Loucy (cell line): Measurements from ENCODE around the gene RAC3.

ENCODE experiments used
- H2AFZ ChIP-seq: fragments of 200-600 bp; sonication (generic); 2 replicates; pipeline ENCODE4 v1.6.0; 2016; ENCODE audit warnings: antibody characterized with exemption, mild to moderate bottlenecking, low read length, moderate library complexity
- H3F3A ChIP-seq: fragments of 200-600 bp; 2 replicates; pipeline ENCODE4 v1.6.0; 2016; ENCODE audit warnings: antibody characterized with exemption, low read depth, mild to moderate bottlenecking
- H3K27me3 ChIP-seq: fragments of 200-600 bp; sonication (generic); 2 replicates; pipeline ENCODE4 v1.6.1; 2014; ENCODE audit warnings: low read length, mild to moderate bottlenecking; ENCODE audit not compliant: insufficient read depth, poor library complexity, severe bottlenecking
- H3K36me3 ChIP-seq: fragments of 200-600 bp; sonication (generic); 2 replicates; pipeline ENCODE4 v1.6.1; 2016; ENCODE audit warnings: low read length; ENCODE audit not compliant: insufficient read depth
- H3K4me1 ChIP-seq: fragments of 200-600 bp; sonication (generic); 2 replicates; pipeline ENCODE4 v1.5.1; 2014; ENCODE audit warnings: low read length, mild to moderate bottlenecking; ENCODE audit not compliant: insufficient read depth, poor library complexity, severe bottlenecking
- H3K4me2 ChIP-seq: fragments of 200-600 bp; sonication (generic); 2 replicates; pipeline ENCODE4 v1.6.0; 2014; ENCODE audit warnings: antibody characterized with exemption, low read length, low read depth, mild to moderate bottlenecking; ENCODE audit not compliant: poor library complexity, severe bottlenecking
- H3K4me3 ChIP-seq: fragments of 200-600 bp; sonication (generic); 2 replicates; pipeline ENCODE4 v1.5.1; 2014; ENCODE audit warnings: low read length, mild to moderate bottlenecking, mixed read lengths; ENCODE audit not compliant: poor library complexity, severe bottlenecking
- H3K79me2 ChIP-seq: fragments of 200-600 bp; sonication (generic); 2 replicates; pipeline ENCODE4 v1.6.1; 2014; ENCODE audit warnings: low read length; ENCODE audit not compliant: insufficient read depth
- H3K9ac ChIP-seq: fragments of 200-600 bp; sonication (generic); 2 replicates; pipeline ENCODE4 v1.6.0; 2014; ENCODE audit warnings: mild to moderate bottlenecking, low read depth, low read length, moderate library complexity; ENCODE audit not compliant: poor library complexity, severe bottlenecking
- H3K9me2 ChIP-seq: fragments of 200-600 bp; sonication (generic); replicated peaks from 2 replicates; pipeline ENCODE4 v1.6.1; 2016; ENCODE audit warnings: low read depth, low read length, mixed read lengths
- H3K9me3 ChIP-seq: fragments of 200-600 bp; sonication (generic); 2 replicates; pipeline ENCODE4 v1.6.1; 2014; ENCODE audit warnings: mild to moderate bottlenecking, antibody characterized with exemption, low read length, low read depth; ENCODE audit not compliant: insufficient read depth
- H4K20me1 ChIP-seq: fragments of 200-600 bp; sonication (generic); 2 replicates; pipeline ENCODE4 v1.6.0; 2014; ENCODE audit warnings: antibody characterized with exemption, low read length, mild to moderate bottlenecking; ENCODE audit not compliant: insufficient read depth, poor library complexity, severe bottlenecking
- EZH2phosphoT487 ChIP-seq: fragments of 200-600 bp; IDR thresholded peaks from 2 replicates; pipeline ENCODE4 v1.6.1; 2018; ENCODE audit warnings: antibody characterized with exemption, mild to moderate bottlenecking, moderate library complexity, borderline replicate concordance
- TF ChIP-seq, protein P1 (sequence below): fragments of 200-600 bp; sonication (generic); conservative IDR thresholded peaks from 2 replicates; pipeline ENCODE4 v1.5.1; 2014; ENCODE audit warnings: mild to moderate bottlenecking, antibody characterized with exemption, low read length

The RAC3 gene

DNA sequence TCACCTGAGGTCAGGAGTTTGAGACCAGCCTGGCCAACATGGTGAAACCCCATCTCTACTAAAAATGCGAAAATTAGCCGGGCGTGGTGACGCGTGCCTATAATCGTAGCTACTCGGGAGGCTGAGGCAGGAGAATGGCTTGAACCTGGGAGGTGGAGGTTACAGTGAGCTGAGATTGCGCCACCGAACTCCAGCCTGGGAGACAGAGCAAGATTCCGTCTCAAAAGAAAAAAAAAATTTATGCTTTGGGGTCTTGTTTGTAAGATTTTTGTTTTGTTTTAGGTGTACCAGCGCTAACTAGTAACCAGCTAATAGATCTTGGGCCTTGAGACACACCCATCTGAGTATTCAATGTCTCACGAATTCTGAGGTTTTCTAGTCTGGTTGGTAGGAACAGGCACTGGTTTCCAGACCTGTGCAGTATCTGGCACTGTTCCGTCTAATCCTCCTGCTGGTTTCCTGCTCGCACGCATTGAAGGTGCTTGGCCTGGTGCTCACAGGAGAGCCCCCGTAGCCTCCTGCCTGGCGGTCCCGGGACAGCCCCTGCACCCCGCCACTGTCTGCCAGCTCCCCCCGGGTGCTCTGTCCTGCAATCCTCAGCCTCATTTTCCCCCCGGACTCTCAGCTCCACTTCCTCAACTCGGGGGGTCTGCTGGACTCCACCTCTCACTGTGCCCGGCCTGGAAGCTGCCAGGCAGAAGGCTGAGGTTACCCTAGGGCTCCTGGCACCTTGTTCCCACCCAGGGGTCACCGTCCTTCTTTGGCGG is 44.7 kb downstream of the RAC3 start:
- Histone ChIP-seq H3K4me3 (no peak overlapping the region), H3K27me3 (no peaks in the 10 kb centered on the region), H3K9ac (no peak overlapping the region), H3F3A (no peaks in the 10 kb centered on the region), H3K4me1 (no peaks in the 10 kb centered on the region), H3K79me2 (no peaks in the 10 kb centered on the region), H2AFZ (no peak overlapping the region), H3K9me3 (no peaks in the 10 kb centered on the region), H4K20me1 (no peaks in the 10 kb centered on the region), H3K4me2 (no peak overlapping the region), H3K9me2 (no peaks in the 10 kb centered on the region), H3K36me3 (peaks cover 27% of the 10 kb centered on the region; the same call in 1 of the 2 replicates)
- TF ChIP-seq, protein P1, sequence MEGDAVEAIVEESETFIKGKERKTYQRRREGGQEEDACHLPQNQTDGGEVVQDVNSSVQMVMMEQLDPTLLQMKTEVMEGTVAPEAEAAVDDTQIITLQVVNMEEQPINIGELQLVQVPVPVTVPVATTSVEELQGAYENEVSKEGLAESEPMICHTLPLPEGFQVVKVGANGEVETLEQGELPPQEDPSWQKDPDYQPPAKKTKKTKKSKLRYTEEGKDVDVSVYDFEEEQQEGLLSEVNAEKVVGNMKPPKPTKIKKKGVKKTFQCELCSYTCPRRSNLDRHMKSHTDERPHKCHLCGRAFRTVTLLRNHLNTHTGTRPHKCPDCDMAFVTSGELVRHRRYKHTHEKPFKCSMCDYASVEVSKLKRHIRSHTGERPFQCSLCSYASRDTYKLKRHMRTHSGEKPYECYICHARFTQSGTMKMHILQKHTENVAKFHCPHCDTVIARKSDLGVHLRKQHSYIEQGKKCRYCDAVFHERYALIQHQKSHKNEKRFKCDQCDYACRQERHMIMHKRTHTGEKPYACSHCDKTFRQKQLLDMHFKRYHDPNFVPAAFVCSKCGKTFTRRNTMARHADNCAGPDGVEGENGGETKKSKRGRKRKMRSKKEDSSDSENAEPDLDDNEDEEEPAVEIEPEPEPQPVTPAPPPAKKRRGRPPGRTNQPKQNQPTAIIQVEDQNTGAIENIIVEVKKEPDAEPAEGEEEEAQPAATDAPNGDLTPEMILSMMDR, result no peak
- no peak for TF ChIP-seq EZH2phosphoT487

DNA sequence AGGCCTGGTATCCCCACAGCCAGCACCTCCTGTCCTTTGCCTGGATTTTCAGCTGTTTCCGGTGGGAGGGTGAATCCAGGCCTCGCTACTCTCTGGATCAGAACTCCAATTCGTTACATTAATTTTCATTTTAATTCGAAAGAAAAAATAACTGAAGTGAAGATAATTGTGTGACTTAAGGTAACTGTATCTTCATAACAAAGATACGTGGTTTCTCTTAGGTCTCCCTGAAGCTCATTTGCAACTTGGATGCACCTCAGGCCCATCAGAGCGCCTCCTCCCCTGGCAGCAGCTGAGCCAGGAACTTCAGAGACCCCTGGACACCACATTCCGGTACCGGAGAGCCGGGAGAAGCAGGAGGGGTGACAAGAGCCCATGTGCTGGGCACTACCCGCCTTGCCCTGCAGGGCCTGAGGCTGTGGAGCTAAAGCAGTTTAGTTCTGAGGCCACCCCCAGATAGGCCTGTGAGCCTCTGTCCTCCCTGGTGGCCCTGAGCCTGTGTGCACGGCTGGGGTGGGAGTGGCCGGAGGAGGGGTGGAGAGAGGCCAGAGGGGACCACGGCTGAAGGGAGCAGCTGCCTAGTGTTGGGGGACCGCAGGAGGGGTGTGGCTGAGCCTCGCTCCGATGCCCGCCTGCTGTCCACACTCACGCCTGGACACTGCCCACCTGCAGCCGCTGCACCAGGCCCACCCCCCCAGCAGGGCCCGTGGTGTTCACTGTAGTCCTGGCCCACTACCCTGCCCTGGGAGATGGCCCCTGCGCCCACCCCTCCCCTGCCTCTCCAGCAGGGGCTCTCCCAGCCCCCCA is 45.5 kb downstream of the RAC3 start:
- H3K9ac ChIP-seq, result no peak overlapping the region
- peaks cover 33% of the 10 kb centered on the region; the same call in 1 of the 2 replicates for H3K36me3 ChIP-seq

DNA sequence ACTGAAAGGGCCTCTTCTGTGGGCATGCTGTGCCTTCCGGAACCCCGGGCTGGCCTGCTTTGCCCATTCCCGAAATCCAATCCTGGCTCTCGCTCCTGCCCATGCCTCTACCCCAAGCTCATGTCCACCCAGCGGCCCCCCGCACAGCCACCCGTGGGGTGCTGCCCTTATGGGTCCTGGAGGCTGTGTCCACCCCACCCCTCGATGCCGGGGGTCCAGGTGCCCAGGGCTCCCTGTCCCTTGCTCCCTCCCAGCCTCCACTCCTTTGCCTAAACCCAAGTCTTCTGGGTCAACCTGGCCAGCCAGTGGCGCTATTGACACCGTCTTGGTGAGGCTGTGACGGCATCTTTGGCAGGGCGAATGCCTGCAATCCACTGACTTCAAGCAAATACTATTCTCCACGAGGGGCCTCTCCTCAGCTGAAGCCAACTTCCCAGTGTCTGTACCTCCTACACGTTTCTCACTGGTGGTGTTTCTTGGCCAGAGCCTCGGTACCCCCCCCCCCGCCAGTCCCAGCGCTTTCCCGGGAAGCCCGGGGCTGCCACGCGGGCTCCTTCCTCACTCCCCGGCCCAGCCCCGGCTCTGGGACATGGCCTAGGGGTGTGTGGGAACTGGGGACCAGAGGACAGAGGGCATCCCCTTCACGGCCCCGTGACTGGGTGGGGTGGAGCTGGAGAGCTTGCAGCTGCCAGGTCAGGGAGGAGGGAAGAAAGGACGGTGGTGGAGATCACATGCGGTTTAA is 46.3 kb downstream of the RAC3 start:
- Histone ChIP-seq H3K36me3 (peaks cover 41% of the 10 kb centered on the region; the same call in 1 of the 2 replicates), H4K20me1 (no peaks in the 10 kb centered on the region), H3K4me1 (no peaks in the 10 kb centered on the region), H3F3A (no peaks in the 10 kb centered on the region), H3K4me2 (no peak overlapping the region), H3K9me2 (no peaks in the 10 kb centered on the region), H2AFZ (no peak overlapping the region), H3K4me3 (no peak overlapping the region), H3K79me2 (no peaks in the 10 kb centered on the region), H3K27me3 (no peaks in the 10 kb centered on the region), H3K9ac (no peak overlapping the region), H3K9me3 (no peaks in the 10 kb centered on the region)
- TF ChIP-seq, protein P1, result no peak
- TF ChIP-seq EZH2phosphoT487, result no peak

More for the DNA sequence above, 45.5 kb downstream of the RAC3 start:
- Histone ChIP-seq H3K9me2 (no peaks in the 10 kb centered on the region), H4K20me1 (no peaks in the 10 kb centered on the region), H2AFZ (no peak overlapping the region), H3F3A (no peaks in the 10 kb centered on the region), H3K4me3 (no peak overlapping the region), H3K4me2 (no peak overlapping the region), H3K79me2 (no peaks in the 10 kb centered on the region), H3K27me3 (no peaks in the 10 kb centered on the region), H3K4me1 (no peaks in the 10 kb centered on the region), H3K9me3 (no peaks in the 10 kb centered on the region)
- TF ChIP-seq EZH2phosphoT487, result no peak
- TF ChIP-seq, protein P1, result no peak
